OCI-LY7 (cell line): ENCODE data around the gene LRRC75A. TPM values are rescaled to one million over a fixed set of nuclear protein-coding genes. Genes with fewer than 3 reads are reported as not detected.

Experiments used
- BruUV-seq: library from RNA; stranded (reverse); fragments of 400-500 nt; replicated peaks from 2 replicates; lab custom pipeline; 2021; lab: Mats Ljungman, UMichigan
- CTCF ChIA-PET: fragments of 300-600 bp; sonication (Branson Sonifier 250); formaldehyde crosslinking; loops from one replicate; lab custom pipeline; 2022; ENCODE audit warnings: antibody characterized with exemption; ENCODE audit not compliant: unreplicated experiment; lab: Charles Lee
- POLR2A ChIA-PET: fragments of 300-600 bp; sonication (Branson Sonifier 250); formaldehyde crosslinking; loops from one replicate; lab custom pipeline; 2022; ENCODE audit warnings: antibody characterized with exemption; lab: Charles Lee
- DNase-seq: peaks from one replicate; pipeline ENCODE4 v3.0.0-alpha.2; 2015; ENCODE audit warnings: low spot score
- H2AFZ ChIP-seq: fragments of 200-600 bp; sonication (generic), shearing (Covaris generic); 2 replicates; pipeline ENCODE4 v1.6.1; 2014; ENCODE audit warnings: mild to moderate bottlenecking, antibody characterized with exemption, low read length, moderate library complexity
- H3K27ac ChIP-seq: fragments of 200-600 bp; sonication (generic); 2 replicates; pipeline ENCODE4 v1.5.1; 2014; ENCODE audit warnings: mixed run types, low read depth, mild to moderate bottlenecking, moderate library complexity, low read length, inconsistent platforms; ENCODE audit not compliant: poor library complexity, severe bottlenecking
- H3K36me3 ChIP-seq: fragments of 200-600 bp; sonication (generic); 2 replicates; pipeline ENCODE4 v1.6.1; 2014; ENCODE audit warnings: mild to moderate bottlenecking, antibody characterized with exemption, low read length, moderate library complexity, mixed read lengths; ENCODE audit not compliant: insufficient read depth
- H3K4me1 ChIP-seq: fragments of 200-600 bp; sonication (generic); 2 replicates; pipeline ENCODE4 v1.5.1; 2014; ENCODE audit warnings: mild to moderate bottlenecking, low read length; ENCODE audit not compliant: insufficient read depth, poor library complexity, severe bottlenecking
- H3K4me2 ChIP-seq: fragments of 200-600 bp; sonication (generic); 2 replicates; pipeline ENCODE4 v1.6.1; 2014; ENCODE audit warnings: mild to moderate bottlenecking, low read length
- H3K4me3 ChIP-seq: fragments of 200-600 bp; sonication (generic); 2 replicates; pipeline ENCODE4 v1.5.1; 2014; ENCODE audit warnings: mild to moderate bottlenecking, low read depth, low read length; ENCODE audit not compliant: poor library complexity, severe bottlenecking
- H3K79me2 ChIP-seq: fragments of 200-600 bp; sonication (generic); 2 replicates; pipeline ENCODE4 v1.6.1; 2016; ENCODE audit warnings: low read depth, mild to moderate bottlenecking, low read length, moderate library complexity, mixed read lengths; ENCODE audit not compliant: insufficient read depth
- H3K9me2 ChIP-seq: fragments of 200-600 bp; sonication (generic); 2 replicates; pipeline ENCODE4 v1.6.1; 2016; ENCODE audit warnings: mild to moderate bottlenecking, low read length, mixed read lengths; ENCODE audit not compliant: insufficient read depth
- H3K9me3 ChIP-seq: fragments of 200-600 bp; sonication (generic); 2 replicates; pipeline ENCODE4 v1.6.1; 2014; ENCODE audit warnings: mild to moderate bottlenecking, mixed run types, low read length, mixed read lengths
- H4K20me1 ChIP-seq: fragments of 200-600 bp; sonication (generic); 2 replicates; pipeline ENCODE4 v1.6.1; 2014; ENCODE audit warnings: mild to moderate bottlenecking, antibody characterized with exemption, low read length, moderate library complexity, mixed read lengths; ENCODE audit not compliant: insufficient read depth
- EZH2phosphoT487 ChIP-seq: fragments of 200-600 bp; sonication (generic); IDR thresholded peaks from 2 replicates; pipeline ENCODE4 v1.6.1; 2018; ENCODE audit warnings: low read depth, borderline replicate concordance, mild to moderate bottlenecking, mixed run types, antibody characterized with exemption, low read length, moderate library complexity, mixed read lengths
- intact Hi-C: fragments of 100-400 bp; cut with micrococcal nuclease; formaldehyde crosslinking; loops from one replicate; pipeline ENCODE4 v1.10.0; 2022; ENCODE audit not compliant: unreplicated experiment
- total RNA-seq, 2 experiments: library from RNA; depleted of rRNA in 1 of 2; stranded (reverse); fragments of >200 nt in 1 of 2; shearing (Covaris generic) in 1 of 2; gene quantifications; 2 replicates each; pipeline ENCODE4 v1.2.3, GENCODE V29; 2014 to 2022
- TF ChIP-seq, protein P1 (sequence below): fragments of 200-600 bp; sonication (generic); conservative IDR thresholded peaks from 2 replicates; pipeline ENCODE4 v1.5.1; 2014; ENCODE audit warnings: mild to moderate bottlenecking, antibody characterized with exemption, low read length, moderate library complexity, mixed read lengths

LRRC75A gene
- total RNA-seq, 2 experiments from 2014 or later: not detected

DNA sequence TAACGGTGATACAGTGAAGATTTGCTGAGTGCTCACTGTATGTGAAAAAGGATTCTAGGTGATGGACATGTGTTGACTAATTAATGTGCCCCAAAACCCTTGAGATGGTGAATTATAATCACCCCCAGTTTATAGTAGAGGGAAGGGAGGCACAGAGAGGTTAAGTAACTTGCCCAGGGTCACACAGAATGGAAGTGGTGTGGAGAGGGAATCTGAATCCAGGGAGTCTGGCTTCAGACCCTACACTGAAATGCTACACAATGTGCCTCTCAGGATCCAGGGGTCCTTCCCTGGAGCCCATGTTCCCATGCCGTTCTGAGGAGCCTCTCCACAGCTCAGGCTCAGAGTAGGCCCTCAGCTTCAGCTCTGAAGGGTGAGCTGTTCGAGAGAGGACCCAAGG, 65.0 kb downstream of the LRRC75A start:
- Histone ChIP-seq H3K27ac (no peak overlapping the region), H3K9me2 (no peaks in the 10 kb centered on the region), H3K9me3 (no peaks in the 10 kb centered on the region), H3K36me3 (no peaks in the 10 kb centered on the region), H3K4me2 (no peak overlapping the region), H2AFZ (no peak overlapping the region), H3K4me1 (no peaks in the 10 kb centered on the region), H4K20me1 (no peaks in the 10 kb centered on the region), H3K79me2 (no peaks in the 10 kb centered on the region), H3K4me3 (no peak overlapping the region)
- no peak for DNase-seq
- ChIA-PET CTCF (interaction anchor here (1.1 to 2.0 kb wide), 4 partner anchors 9 to 12 kb away, joined by 3 to 10 read pairs (median 4); no protein-coding TSS in a partner anchor), POLR2A (interaction anchor here (1.0 to 1.4 kb wide), 2 partner anchors 24 to 77 kb away, joined by 3 to 4 read pairs; no protein-coding TSS in a partner anchor)
- TF ChIP-seq EZH2phosphoT487: no peak
- TF ChIP-seq, protein P1, sequence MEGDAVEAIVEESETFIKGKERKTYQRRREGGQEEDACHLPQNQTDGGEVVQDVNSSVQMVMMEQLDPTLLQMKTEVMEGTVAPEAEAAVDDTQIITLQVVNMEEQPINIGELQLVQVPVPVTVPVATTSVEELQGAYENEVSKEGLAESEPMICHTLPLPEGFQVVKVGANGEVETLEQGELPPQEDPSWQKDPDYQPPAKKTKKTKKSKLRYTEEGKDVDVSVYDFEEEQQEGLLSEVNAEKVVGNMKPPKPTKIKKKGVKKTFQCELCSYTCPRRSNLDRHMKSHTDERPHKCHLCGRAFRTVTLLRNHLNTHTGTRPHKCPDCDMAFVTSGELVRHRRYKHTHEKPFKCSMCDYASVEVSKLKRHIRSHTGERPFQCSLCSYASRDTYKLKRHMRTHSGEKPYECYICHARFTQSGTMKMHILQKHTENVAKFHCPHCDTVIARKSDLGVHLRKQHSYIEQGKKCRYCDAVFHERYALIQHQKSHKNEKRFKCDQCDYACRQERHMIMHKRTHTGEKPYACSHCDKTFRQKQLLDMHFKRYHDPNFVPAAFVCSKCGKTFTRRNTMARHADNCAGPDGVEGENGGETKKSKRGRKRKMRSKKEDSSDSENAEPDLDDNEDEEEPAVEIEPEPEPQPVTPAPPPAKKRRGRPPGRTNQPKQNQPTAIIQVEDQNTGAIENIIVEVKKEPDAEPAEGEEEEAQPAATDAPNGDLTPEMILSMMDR: no peak
- intact Hi-C loops: no loop called here
- no TSS peak for BruUV-seq

DNA sequence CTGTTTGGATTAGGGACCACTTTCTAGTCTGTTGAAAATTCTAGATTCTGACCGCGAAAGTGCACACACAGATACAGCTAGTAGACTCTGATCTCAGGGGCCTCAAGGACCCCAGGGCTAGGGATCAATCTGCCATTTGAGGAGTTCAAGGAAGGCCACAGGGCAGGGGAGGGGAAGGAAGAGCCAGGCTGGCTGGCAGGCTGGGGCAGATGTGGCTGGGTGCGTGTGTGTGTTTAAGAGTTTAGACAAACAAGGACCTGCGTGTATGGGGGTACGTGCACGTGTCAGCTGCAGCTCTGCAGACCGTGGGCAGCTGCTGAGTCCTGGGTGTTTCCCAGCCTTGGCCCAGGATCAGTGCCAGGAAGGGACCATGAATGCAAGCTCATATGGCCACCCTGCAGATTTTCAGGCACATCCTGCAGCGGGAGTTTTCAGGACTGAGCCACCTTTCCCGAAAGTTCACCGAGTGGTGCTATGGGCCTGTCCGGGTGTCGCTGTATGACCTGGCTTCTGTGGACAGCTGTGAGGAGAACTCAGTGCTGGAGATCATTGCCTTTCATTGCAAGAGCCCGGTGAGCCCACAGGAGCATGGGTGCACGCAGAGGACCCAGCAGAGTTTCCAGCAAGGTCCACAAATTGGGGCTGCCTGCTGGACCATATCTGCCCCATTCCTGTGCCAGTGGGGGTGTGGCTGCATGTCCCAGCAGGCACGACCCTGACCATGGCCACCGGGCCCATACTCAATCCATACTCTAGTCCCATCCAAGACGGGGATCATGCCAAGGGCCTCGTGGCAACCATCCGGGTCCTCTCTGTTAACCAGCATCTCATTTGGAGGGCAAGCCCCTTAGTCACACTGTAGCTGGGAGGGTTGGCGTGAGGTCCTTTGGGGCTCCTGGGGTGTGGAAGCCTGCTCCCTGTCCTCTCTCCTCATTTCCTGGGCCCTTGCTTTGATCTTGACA, 66.0 kb downstream of the LRRC75A start:
- no peak overlapping the region for H3K27ac ChIP-seq
- H3K4me1 ChIP-seq: no peaks in the 10 kb centered on the region
- H3K4me2 ChIP-seq: no peak overlapping the region
- H3K4me3 ChIP-seq: no peak overlapping the region
- H3K36me3 ChIP-seq: no peaks in the 10 kb centered on the region
- H3K9me3 ChIP-seq: no peaks in the 10 kb centered on the region
- POLR2A ChIA-PET: no interaction called here
- no peaks in the 10 kb centered on the region for H3K79me2 ChIP-seq
- intact Hi-C loops: no loop called here
- no peaks in the 10 kb centered on the region for H3K9me2 ChIP-seq
- no peaks in the 10 kb centered on the region for H4K20me1 ChIP-seq
- CTCF ChIA-PET: no interaction called here
- H2AFZ ChIP-seq: no peak overlapping the region
- no peak for DNase-seq
- no TSS peak for BruUV-seq
- TF ChIP-seq EZH2phosphoT487: no peak
- TF ChIP-seq, protein P1: no peak
